NCI-H2081 treated with DMSO at 0.1 percent for 48 hours (cell line): Measurements from ENCODE around the gene SNX32.

Source experiments
- DNase-seq: peaks from one replicate; lab custom pipeline; 2025; lab: John Stamatoyannopoulos, UW

Gene SNX32

DNA sequence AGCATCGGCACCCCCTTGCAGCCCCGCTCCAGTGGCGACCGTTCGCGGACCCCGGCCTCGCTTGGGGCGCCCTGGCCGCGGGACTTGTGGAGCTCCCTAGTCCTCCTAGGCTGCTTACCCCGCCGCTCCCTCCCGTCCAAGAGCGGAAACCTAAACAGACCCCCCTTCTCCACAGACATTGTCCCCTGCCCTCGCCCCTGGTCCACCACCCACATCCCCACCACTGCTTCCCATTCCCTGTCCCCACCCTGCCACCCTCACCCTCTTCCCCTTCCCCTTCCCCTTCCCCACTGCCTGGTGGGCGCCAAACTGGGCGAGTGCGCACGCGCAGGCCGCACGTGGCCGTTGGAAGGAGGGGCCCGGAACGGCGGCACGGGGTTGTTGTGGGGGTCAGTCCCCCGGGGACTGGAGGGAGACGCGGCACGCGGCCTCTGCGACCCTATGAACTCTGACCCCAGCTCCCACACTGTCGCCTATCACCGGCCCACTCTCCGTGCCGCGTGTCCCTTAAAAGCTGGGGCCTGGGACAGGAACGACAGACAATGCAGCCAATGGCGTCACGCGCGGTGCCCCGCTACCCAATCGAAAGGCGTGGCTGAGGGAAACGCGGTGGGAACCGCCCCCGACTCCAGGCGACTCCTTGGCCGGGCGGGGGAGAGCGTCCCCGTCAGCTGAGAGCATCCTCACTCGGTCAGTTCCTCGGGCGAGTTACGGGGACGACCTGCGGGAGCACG lies at the start of gene SNX32:
Gene SNX32 (plus strand): TSS at position 667 of the 734 bp plus-strand sequence. CDS start 103 bp downstream, outside the sequence.
- DNase-seq, result peak; percentile 51

DNA sequence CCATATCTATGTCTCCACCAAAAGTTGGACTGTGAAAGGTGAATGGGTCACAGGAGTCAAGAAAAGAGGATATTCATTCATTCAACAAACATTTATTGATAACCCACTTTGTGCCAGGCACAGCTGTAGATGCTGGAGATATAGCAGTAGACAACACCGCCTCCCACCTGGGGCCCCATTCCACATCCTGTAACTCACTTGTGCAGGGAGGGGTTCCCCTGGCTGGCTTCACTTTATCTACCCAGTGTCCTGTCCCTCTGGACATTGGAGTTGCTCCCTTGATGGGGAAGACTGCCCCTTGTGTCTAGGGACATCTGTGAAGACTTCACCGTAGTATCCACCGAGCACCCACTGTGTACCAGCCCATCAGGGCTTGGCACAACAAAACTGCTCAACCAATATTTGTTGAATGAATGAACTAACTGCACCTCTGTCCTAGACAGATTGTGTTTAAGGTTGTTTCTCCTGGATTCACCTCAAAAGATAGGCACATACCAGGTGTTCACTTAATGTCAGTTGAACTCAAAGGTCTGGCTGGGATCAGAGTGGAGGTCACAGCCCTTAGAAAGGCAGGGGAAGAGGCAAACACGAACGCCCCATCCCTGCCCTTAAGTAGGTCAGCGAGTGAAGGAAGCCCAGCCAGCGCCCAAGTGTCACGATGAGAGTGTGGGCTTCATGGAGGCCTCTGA lies 48.3 kb upstream of the SNX32 start:
- DNase-seq, result no peak

DNA sequence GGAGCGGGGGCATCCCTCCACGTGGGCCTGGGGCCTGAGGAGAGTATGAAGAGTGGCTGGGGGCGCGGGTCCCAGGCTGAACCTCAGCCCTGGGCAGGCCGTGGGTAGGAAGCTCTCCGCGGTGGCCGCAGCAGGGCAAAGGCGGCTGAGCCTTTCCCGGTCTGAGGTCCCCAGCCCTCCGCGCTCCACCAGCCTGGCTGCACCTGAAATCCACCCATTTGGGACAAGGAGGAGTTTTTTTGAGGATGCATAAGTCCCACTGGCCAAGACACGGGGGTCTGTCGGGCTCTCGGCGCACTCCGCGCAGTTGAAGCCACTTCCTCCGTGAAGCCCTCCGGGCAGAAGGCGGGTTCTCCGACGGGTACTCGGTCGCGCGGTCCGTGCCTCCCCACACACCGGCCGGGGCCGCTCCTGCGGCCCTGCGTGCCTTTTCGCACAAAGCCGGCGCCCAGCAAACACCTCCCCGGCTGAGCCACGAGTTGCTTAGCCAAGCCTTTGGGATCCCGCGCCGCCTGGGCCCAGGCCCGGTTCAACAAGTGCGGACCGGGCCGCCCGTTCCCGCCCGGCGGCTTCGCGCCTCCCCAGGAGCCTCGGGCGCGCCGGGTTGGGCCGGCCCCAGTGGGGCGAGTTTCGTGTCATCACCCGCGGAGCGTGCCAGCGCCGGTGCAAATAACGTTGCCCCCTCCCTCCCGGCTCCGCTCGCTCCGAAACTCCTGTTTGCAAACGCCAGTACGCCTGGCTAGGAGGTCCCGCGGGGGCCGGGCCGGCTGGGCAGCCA lies 47.6 kb upstream of the SNX32 start:
- no peak for DNase-seq

DNA sequence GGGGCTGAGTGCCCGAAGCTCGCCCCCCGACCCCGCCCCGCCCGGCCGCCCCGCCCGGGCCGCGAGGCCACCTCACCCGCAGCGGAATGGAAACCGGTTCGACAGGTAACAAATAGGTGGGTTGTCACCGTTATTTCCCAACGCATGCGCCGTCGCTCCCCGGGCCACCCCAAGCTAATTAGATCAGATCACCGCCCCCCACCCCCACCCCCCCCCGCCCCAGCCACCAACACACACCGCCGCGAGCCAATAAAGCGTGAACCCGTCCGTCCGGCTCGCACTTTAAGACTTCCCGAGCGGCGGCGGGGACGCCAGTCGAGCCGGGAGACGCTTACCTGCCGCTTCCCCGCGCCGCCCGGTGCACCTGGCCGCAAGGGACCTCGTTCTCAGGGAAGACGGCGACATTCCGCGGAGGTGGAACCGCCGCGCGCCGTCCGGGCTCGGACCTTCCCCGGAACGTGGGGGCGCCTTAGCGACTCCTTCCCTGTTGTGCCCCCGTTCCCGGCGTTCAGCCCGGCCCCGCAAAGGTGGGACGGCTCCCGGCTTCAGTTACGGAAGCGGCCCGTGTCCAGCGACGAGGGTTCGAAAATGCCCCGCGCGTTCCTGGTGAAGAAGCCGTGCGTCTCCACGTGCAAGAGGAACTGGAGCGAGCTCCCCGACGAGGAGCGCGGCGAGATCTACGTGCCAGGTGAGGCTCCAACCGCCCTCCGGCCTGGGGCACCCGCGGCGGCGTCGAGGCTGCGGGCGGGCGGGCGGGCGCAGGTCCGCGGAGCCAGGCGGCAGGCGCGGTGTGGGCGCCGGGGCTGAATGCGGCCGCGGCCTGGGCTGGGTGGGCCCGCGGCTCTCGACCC lies 46.8 kb upstream of the SNX32 start, which contains the start of gene OVOL1:
Gene OVOL1 (plus strand): TSS at position 278 of the 851 bp plus-strand sequence. CDS start 311 bp downstream, at position 589.
- no peak for DNase-seq

DNA sequence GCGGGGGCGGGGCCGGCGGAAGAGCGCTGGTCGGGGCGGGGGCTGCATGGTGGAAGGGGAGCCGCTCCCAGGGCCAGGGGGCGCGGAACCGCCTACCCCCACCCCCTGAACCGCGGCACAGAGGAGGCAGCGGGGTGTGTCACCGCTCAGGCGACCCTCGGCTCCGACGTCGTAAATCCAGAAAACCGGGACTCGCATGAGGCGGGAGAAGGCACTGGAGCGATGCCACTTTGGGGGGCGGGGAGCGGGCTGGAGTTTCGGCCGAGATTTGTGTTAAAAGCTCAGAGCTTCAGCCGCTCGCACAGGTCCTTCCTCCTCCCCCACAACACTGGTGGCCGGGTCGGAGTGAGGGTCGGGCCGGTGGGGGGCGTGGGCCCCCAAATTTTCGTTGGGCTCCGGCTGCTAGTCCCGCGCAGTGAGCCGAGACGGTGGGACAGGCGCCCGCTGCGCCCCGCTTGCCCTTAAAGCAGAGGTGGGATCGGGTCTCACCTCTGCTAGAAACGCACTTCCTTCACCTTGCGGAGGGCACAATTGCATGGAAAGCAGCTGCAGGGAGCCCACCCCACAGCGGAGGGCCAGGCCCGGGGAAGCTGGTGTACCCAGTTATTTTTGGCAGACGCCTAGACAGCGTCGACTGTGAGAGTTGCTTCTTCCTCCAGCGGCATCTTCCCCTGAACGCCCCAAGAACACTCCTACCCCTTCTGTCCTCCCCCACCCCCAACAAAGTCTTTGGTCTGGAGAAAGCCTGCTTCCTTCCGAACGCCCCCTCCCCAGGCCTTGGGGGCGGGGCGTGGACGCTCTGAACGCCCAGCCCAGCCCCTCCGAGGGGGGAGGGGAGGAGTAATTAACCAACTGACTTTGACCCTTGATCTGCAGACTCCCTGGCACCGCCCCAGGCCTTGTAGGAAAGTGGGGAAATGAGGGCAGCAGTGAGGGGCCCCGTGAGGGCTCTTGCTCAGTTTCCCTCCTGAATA lies 45.8 kb upstream of the SNX32 start:
- DNase-seq, result no peak

DNA sequence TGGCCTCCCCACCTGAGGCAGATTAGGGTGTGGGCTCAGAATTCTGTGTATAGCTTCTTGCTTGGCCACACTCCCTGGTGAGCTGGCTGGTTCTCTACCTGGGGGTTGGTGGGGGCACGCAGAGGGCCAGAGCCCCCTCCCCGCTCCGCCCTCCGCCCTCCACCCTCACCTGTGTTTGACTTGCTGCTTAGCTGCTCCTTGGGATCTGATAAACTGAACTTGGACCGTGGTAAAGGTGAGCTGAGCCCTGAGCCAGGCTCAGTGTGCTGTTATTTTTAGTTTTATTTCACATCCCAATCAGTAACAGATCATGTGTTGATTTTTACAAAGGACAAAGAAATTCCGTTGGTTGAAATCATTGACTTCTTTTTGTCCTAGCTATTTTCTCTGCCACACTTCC lies 44.9 kb upstream of the SNX32 start:
- DNase-seq, result no peak

DNA sequence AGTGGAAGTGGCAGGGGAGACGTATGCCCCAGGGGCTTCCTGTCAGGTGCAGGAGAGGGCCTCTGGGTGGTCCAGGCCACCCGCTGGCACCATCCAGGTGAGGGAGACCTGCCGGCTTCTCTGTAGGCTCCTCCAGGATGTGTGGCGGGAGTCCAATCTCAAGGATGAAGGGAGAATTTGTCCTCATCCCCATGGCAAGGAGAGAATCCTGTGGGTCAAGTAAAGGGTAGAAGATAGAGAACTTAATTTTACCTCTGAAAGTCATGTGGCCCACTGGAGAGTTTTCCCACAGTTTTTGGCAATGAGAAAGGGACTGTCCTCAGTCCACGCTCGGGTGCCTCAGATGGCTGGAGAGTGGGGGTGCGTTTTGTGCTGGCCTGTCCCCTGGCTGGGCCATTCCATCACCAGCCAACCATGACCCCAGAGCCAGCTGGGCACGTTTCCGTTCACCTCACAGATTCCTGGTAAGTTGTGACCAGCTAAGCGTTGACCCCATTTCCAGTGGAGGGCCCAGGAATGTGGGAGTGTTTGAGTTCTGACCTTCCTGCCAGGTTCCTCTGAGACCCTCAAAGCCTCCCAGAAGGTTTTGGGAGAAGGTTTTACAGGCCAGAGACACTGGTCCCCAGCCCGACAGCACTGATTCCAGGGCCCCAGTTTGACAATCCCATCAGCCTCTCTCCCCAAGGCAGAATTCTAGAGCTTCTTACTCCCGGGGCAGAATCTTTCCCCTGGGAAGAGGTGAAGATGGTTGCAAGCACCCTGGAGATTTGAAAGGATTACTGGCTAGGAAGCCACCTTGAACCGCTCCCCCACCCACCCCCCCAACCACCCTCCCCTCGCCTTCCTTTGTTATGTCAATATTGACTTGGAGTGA lies 44.3 kb upstream of the SNX32 start:
- no peak for DNase-seq

DNA sequence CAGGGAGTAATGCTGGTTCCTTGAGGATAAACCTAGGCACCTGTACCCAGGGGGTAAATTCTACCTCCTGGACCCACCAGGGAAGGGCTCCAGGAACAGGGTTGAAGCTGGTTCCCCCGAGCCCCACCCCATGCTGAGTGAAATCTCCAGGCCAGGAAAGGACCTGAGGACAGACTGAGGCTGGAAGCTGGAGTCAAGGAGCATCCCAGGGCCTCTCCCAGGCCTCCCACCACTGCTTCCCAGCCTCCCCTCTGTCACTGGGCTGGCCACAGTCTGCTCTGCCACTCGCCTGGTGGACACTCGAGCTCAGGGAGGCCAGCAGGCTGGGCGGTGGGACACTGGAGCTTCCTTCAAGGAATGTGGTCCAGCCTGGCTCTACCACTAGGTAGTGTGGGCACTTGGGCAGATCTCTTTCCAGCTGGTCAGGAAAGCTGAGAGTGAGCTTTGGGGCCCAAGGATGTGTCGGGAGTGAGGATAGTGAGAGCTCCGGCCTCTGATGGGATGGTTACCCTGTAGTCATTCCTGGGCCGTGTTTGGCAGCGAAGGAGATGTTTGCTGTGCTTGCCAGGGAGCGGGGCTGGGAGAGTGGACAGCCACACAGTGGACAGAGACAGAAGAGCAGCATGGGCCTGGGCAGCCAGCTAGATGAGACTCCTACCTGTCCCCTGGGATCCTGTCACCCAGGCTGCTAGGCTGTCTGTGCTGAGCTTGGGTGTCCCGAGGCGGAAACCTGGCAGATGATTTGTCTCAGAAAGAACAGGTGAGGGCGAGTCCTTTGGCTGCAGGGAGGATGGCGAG lies 43.5 kb upstream of the SNX32 start:
- no peak for DNase-seq

DNA sequence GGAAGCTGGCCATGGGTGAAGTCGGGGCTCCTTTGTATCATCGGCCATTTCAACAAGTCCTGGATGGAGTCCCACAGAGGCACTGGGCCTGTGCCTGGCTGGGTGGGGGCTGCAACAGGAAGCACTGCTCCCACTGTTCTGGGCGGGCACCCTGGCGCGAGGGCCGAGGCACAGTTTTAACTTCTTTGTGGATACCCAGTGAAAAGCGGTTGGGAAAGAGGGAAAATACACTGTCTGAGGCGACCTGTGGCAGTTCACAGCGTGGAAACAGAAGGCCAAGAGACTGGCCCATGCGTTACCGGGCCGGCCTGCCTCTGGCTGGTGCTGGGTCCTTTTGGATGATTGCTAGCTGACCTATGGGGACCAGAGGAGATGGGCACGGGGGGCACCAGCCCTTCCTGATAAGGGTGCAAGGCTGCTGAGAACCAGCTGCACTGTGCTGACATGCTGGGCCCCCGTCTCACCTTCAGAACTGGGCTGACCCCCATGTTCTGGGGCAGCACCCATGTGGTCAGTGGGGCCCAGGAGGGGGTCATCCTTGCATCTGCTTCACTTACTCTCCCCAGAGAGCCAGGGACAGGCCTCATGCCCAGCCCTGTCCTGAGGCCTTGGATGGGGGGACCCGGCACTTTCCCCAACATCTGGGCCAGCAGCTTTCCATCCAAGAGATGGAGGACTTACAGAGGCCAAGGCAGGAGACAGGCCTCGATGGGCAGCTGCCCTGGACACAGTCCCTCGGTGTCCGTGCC lies 42.7 kb upstream of the SNX32 start:
- DNase-seq, result no peak

DNA sequence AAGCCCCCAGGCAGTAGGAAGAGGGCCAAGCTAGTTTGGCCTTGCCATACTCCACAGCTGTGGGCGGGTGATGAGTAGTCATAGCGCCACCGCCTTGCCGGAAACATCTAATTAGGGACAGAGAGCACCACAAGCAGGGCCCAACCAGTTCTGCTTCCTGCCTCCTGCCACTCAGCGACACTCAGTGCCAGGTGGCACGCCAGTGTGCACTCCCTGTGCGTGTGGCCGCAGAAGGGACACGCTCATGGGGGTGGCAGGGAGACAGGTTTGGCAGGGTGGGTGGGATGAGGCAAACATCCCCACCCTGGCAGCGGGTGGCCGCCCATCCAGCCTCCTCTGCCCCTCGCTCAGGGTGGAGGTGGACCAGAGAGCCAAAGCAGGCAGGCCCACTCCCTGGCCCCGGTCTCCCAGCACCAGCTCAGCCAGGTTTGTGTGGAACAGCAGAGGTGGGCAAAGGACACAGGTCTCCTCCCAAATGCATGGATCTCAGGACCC lies 42.0 kb upstream of the SNX32 start:
- peak; percentile 37 for DNase-seq

DNA sequence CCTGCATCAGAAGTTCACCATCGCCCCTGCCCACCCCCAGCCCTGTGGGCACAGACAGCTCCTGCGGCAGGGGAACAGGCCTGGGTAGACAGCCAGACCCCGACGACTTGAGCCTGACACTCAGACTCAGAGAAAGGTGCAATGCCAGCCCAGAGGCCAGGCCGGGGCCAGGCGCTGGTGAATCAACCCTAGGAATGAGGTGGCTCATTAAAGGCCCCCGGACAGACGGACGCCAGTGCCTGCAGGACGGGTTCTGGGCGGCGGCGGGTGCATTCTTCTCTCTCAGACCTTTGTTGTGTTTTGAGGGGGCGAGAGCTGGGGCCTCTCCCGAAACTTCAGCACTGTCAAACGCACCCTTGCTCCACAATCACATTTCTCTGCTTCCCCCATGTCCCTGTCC lies 41.3 kb upstream of the SNX32 start:
- no peak for DNase-seq

DNA sequence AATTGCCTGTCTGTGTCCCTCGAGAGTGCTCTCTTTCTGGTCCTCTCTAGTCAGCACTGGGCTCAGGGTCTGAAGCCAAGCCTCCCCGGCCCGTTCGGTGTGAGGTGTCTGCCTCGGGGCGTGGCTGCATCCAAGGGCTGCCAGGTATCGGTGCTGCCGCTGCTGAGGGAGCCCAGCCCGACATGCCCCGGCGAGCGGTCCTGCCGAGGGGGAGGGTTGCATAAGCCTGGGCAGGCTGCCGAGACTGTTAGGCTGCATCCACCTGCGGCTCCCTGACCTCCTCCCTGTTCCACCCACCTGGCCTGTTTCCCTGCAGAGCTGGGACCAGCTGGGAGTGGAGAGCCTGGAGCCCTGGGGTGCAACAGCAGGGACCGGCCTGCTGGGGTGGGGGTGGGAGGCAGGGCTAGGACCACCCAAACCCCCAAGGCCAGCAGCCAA lies 40.6 kb upstream of the SNX32 start:
- peak; percentile 25 for DNase-seq

DNA sequence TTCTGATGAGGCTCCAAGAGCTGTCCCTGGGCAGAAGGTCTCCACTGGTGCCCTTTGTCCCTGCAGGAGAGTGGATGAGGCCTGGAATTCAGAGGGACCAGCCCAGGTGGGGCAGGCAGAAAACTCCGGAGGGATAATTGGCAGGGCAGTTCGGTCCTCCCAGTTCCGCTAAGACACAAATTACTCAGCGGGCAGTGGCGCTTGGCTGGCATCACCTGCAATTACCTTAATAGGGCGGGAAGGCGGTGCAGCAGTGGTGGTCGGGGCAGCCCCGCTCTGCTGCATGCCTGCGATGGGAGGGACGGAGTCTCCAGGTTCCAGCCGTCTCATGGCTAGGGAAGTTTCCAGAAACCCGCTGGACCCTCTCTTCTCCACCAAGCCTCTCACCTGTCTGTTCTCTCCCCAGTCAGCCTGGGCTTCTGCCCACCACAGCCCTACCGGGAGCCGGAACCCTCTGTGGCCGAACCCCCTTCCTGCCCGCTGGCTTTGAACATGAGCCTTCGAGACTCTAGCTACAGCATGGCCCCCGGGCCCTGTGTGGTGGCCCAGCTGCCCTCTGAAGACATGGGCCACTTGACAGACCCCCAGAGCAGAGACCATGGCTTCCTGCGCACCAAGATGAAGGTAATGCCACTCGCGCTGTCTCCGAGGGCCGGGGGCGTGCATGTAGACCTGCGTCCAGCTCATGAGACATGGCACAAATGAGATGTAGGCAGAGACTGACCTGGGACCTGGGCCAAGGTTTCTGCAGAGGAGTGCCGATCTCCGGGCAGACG lies 40.0 kb upstream of the SNX32 start:
- peak; percentile 2 for DNase-seq

DNA sequence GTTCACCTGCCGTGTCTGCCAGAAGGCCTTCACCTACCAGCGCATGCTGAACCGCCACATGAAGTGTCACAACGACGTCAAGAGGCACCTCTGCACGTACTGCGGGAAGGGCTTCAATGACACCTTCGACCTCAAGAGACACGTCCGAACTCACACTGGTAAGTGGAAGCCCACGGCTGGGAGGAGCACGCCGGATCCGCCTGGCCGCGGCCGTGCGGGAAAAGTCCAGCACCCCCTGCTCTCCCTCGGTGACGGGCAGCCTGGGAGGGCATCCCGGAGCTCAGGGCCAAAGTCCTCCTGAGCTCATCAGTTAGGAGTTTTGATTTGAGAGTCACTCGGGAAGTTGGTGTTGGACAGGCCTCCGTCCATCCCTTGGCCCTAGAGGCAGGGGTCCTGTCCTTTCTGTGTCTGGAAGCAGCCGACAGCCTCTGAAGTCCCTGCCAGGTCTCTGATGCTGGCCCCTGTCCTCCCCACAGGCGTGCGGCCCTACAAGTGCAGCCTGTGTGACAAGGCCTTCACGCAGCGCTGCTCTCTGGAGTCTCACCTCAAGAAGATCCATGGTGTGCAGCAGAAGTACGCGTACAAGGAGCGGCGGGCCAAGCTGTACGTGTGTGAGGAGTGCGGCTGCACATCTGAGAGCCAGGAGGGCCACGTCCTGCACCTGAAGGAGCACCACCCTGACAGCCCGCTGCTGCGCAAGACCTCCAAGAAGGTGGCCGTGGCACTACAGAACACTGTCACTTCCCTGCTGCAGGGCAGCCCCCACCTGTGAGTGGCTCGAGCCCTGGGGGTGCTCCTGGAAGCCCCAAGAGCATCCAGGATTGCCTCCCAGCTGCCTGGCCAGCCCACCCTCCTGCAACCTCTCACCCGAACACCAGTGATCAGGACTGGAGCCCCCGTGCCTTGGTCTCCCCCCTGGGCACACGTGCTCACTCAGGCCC lies 38.9 kb upstream of the SNX32 start:
- DNase-seq, result no peak

DNA sequence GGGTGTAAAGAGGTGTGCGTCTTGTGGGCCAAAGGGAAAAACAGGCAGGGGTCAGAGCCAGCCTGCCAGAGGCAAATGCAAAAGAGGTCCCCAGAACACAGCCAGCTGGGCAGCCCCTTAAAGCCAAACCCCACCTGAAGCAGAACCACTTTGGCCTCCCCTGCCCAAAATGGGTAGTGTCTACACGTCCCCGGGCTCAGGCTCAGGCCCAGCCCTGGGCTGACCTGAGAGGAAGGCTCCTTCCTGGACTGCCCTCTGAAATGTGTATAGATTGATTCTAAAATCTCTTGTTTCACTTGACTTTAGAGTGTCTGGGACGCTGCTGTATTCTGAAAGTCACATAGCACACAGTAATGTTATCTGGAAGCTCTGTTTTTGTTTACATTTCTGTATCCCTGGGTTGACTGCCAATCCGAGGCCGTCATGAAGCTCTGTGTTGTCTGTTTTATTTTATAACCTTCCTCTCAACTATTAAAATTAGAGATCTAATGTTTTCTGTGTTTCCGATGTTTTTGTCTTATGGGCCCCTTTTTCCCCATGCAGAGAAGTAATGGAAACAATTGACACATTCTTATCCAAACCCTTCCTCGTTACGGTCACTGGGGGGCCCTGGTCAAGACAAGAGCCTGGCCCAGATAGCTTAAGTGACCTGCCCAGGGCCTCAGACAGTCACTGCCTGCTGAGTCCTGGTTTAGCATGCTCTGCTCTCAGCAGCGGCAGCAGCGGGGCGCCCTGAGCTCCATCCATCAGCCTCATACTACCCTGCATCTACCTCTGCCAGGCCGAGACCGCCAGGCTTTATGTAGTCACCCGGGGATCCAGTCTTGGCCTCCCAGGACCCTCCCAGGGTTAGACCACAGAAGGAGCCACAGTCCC lies 36.8 kb upstream of the SNX32 start:
- no peak for DNase-seq
